Measurements from ENCODE around the gene TSPY8.
"Not testable (repeated sequence)": the region's sequence is repeated elsewhere in the genome, so short reads cannot be mapped to it uniquely, and the experiment has no call there.

- TF ChIP-seq, protein P1, sequence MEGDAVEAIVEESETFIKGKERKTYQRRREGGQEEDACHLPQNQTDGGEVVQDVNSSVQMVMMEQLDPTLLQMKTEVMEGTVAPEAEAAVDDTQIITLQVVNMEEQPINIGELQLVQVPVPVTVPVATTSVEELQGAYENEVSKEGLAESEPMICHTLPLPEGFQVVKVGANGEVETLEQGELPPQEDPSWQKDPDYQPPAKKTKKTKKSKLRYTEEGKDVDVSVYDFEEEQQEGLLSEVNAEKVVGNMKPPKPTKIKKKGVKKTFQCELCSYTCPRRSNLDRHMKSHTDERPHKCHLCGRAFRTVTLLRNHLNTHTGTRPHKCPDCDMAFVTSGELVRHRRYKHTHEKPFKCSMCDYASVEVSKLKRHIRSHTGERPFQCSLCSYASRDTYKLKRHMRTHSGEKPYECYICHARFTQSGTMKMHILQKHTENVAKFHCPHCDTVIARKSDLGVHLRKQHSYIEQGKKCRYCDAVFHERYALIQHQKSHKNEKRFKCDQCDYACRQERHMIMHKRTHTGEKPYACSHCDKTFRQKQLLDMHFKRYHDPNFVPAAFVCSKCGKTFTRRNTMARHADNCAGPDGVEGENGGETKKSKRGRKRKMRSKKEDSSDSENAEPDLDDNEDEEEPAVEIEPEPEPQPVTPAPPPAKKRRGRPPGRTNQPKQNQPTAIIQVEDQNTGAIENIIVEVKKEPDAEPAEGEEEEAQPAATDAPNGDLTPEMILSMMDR (IDR thresholded peaks at IDR 0.05), result not testable (repeated sequence)
- TF ChIP-seq POLR2A, POLR2AphosphoS5, EP300 (IDR thresholded peaks at IDR 0.05): not testable (repeated sequence)
Measured at GRCh38 chrY:9396527-9396926, 38.9 kb downstream of the TSPY8 start.
